Measurements from ENCODE around the gene SFMBT2.
"Not testable (repeated sequence)": the region's sequence is repeated elsewhere in the genome, so short reads cannot be mapped to it uniquely, and the experiment has no call there.

The SFMBT2 gene

GRCh38 chr10:7193369-7193768 lies 217.5 kb downstream of the SFMBT2 start:
- DNase-seq, result no peak
- Histone ChIP-seq H3K4me1 (ENCODE audit: control extremely low read depth in 1 of 4, control insufficient read depth in 4 of 4, insufficient read depth in 4 of 4, low read length in 3 of 4) (peaks cover 0 to 17% (median under 1%) of the 10 kb centered on the region in 4 experiments), H3K4me3 (ENCODE audit: control insufficient read depth in 1 of 7, extremely low read depth in 1 of 7, insufficient read depth in 4 of 7, low read depth in 2 of 7, low read length in 6 of 7) (no peak overlapping the region), H3K27ac (ENCODE audit: insufficient read depth in 1 of 2, low read depth in 1 of 2, low read length in 2 of 2, poor library complexity in 1 of 2, severe bottlenecking in 2 of 2) (no peak overlapping the region), H3K27me3 (replicated peaks in 2 of 5; ENCODE audit: control insufficient read depth in 4 of 5, insufficient read depth in 5 of 5, low read length in 4 of 5) (no peaks in the 10 kb centered on the region), H3K36me3 (ENCODE audit: control insufficient read depth in 4 of 4, insufficient read depth in 4 of 4, low read length in 3 of 4) (peaks cover 17 to 63% (median 38%) of the 10 kb centered on the region in 4 experiments), H3K9me3 (ENCODE audit: control extremely low read depth in 1 of 5, control insufficient read depth in 4 of 5, insufficient read depth in 2 of 5, low read depth in 1 of 5, low read length in 4 of 5) (peaks cover 0 to 15% (median 5%) of the 10 kb centered on the region in 5 experiments)
- ChIA-PET POLR2A (no interaction called here), CTCF (no interaction called here)
- WGBS (ENCODE audit: insufficient coverage), result 98% methylated on average over 7 of the region's 7 CpGs

- CTCF ChIA-PET, result interaction anchor here (0.8 kb wide), 1 partner anchor 27 kb away, joined by 3 read pairs; no protein-coding TSS in a partner anchor
- Histone ChIP-seq H3K4me1 (ENCODE audit: control extremely low read depth in 1 of 4, control insufficient read depth in 4 of 4, insufficient read depth in 4 of 4, low read length in 3 of 4) (peaks cover 0 to 17% (median under 1%) of the 10 kb centered on the region in 4 experiments), H3K27ac (ENCODE audit: insufficient read depth in 1 of 2, low read depth in 1 of 2, low read length in 2 of 2, poor library complexity in 1 of 2, severe bottlenecking in 2 of 2) (no peak overlapping the region), H3K27me3 (replicated peaks in 2 of 5; ENCODE audit: control insufficient read depth in 4 of 5, insufficient read depth in 5 of 5, low read length in 4 of 5) (no peaks in the 10 kb centered on the region), H3K4me3 (ENCODE audit: control insufficient read depth in 1 of 7, extremely low read depth in 1 of 7, insufficient read depth in 4 of 7, low read depth in 2 of 7, low read length in 6 of 7) (peak overlapping the region in 1 of 7 experiments; percentile 4), H3K9me3 (ENCODE audit: control extremely low read depth in 1 of 5, control insufficient read depth in 4 of 5, insufficient read depth in 2 of 5, low read depth in 1 of 5, low read length in 4 of 5) (peaks cover 0 to 15% (median 5%) of the 10 kb centered on the region in 5 experiments), H3K36me3 (ENCODE audit: control insufficient read depth in 4 of 4, insufficient read depth in 4 of 4, low read length in 3 of 4) (peaks cover 17 to 62% (median 36%) of the 10 kb centered on the region in 4 experiments)
- DNase-seq, result peak in 2 of 3 donors; percentile 7 to 10
- POLR2A ChIA-PET, result no interaction called here
- WGBS (ENCODE audit: insufficient coverage), result 93% methylated on average over 8 of the region's 10 CpGs
These were observed 217.9 kb downstream of the SFMBT2 start for GRCh38 chr10:7192831-7193361.

DNA sequence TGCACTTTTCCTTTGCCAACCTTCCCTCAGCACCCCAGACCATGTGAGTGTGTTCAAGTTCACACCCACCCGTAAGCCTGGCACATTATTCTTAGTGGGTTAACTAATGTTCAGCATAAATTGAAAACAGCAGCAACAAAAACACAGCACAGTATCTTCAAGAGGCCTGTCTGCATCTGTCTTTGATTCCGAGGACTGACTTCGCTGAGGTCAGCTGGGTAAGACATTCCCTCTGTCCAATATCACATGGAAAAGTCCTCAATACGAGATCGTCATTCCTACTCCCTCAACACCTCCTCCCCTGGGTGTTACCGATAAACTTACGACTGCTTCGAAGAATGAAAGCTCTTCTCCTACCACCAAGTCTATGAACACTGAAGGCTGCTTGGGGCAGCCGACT lies 218.8 kb downstream of the SFMBT2 start:
- WGBS (ENCODE audit: insufficient coverage), result 97% methylated on average over 4 of the region's 9 CpGs
- ChIA-PET POLR2A (no interaction called here), CTCF (interaction anchor here (0.8 kb wide), 1 partner anchor 26 kb away, joined by 3 read pairs; no protein-coding TSS in a partner anchor)
- Histone ChIP-seq H3K9me3 (ENCODE audit: control extremely low read depth in 1 of 5, control insufficient read depth in 4 of 5, insufficient read depth in 2 of 5, low read depth in 1 of 5, low read length in 4 of 5) (peaks cover 0 to 15% (median 2%) of the 10 kb centered on the region in 5 experiments), H3K4me3 (ENCODE audit: control insufficient read depth in 1 of 7, extremely low read depth in 1 of 7, insufficient read depth in 4 of 7, low read depth in 2 of 7, low read length in 6 of 7) (no peak overlapping the region), H3K27ac (ENCODE audit: insufficient read depth in 1 of 2, low read depth in 1 of 2, low read length in 2 of 2, poor library complexity in 1 of 2, severe bottlenecking in 2 of 2) (no peak overlapping the region), H3K4me1 (ENCODE audit: control extremely low read depth in 1 of 4, control insufficient read depth in 4 of 4, insufficient read depth in 4 of 4, low read length in 3 of 4) (peaks cover 0 to 17% (median 2%) of the 10 kb centered on the region in 4 experiments), H3K27me3 (replicated peaks in 2 of 5; ENCODE audit: control insufficient read depth in 4 of 5, insufficient read depth in 5 of 5, low read length in 4 of 5) (no peaks in the 10 kb centered on the region), H3K36me3 (ENCODE audit: control insufficient read depth in 4 of 4, insufficient read depth in 4 of 4, low read length in 3 of 4) (peaks cover 14 to 54% (median 30%) of the 10 kb centered on the region in 4 experiments)
- no peak for DNase-seq

GRCh38 chr10:7190772-7191171 lies 220.1 kb downstream of the SFMBT2 start:
- DNase-seq, result peak in 2 of 3 donors; percentile 8
- Histone ChIP-seq H3K36me3 (ENCODE audit: control insufficient read depth in 4 of 4, insufficient read depth in 4 of 4, low read length in 3 of 4) (peaks cover 5 to 42% (median 21%) of the 10 kb centered on the region in 4 experiments), H3K4me1 (ENCODE audit: control extremely low read depth in 1 of 4, control insufficient read depth in 4 of 4, insufficient read depth in 4 of 4, low read length in 3 of 4) (peaks cover 0 to 27% (median 4%) of the 10 kb centered on the region in 4 experiments), H3K9me3 (ENCODE audit: control extremely low read depth in 1 of 5, control insufficient read depth in 4 of 5, insufficient read depth in 2 of 5, low read depth in 1 of 5, low read length in 4 of 5) (peaks cover 0 to 10% (median 0%) of the 10 kb centered on the region in 5 experiments)
- H3K27ac ChIP-seq (ENCODE audit: insufficient read depth in 1 of 2, low read depth in 1 of 2, low read length in 2 of 2, poor library complexity in 1 of 2, severe bottlenecking in 2 of 2); CTCF ChIA-PET; POLR2A ChIA-PET; H3K27me3 ChIP-seq (replicated peaks in 2 of 5; ENCODE audit: control insufficient read depth in 4 of 5, insufficient read depth in 5 of 5, low read length in 4 of 5); H3K4me3 ChIP-seq (ENCODE audit: control insufficient read depth in 1 of 7, extremely low read depth in 1 of 7, insufficient read depth in 4 of 7, low read depth in 2 of 7, low read length in 6 of 7): not testable (repeated sequence)
- WGBS (ENCODE audit: insufficient coverage), result 88% methylated on average over 5 of the region's 5 CpGs

DNA sequence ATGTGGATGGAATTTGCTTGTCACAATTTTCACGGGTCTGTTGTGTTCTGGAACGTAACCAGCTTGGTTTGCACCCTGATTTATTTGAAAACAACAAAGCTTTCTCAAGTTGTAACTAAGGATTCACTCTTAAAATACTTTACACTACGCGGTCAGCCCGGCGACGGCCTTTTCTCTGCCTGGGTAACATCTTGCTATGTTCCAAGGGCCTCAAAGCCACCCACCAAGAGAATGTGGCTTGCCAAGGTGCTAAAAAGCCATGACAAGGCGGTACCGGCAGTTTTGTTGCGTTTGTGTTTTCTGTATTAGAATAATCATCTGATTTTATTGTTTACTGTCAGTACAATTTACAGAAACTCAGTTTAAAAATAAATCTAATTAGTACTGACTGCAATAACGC lies 220.9 kb downstream of the SFMBT2 start:
- WGBS (ENCODE audit: insufficient coverage), result 94% methylated on average over 6 of the region's 11 CpGs
- ChIA-PET POLR2A (no interaction called here), CTCF (no interaction called here)
- no peak overlapping the region for H3K27ac ChIP-seq (ENCODE audit: insufficient read depth in 1 of 2, low read depth in 1 of 2, low read length in 2 of 2, poor library complexity in 1 of 2, severe bottlenecking in 2 of 2)
- H3K9me3 ChIP-seq (ENCODE audit: control extremely low read depth in 1 of 5, control insufficient read depth in 4 of 5, insufficient read depth in 2 of 5, low read depth in 1 of 5, low read length in 4 of 5), result peaks cover 0 to 2% (median 0%) of the 10 kb centered on the region in 5 experiments
- H3K27me3 ChIP-seq (replicated peaks in 2 of 5; ENCODE audit: control insufficient read depth in 4 of 5, insufficient read depth in 5 of 5, low read length in 4 of 5), result no peaks in the 10 kb centered on the region
- no peak for DNase-seq
- H3K36me3 ChIP-seq (ENCODE audit: control insufficient read depth in 4 of 4, insufficient read depth in 4 of 4, low read length in 3 of 4), result peaks cover 0 to 33% (median 12%) of the 10 kb centered on the region in 4 experiments
- no peak overlapping the region for H3K4me3 ChIP-seq (ENCODE audit: control insufficient read depth in 1 of 7, extremely low read depth in 1 of 7, insufficient read depth in 4 of 7, low read depth in 2 of 7, low read length in 6 of 7)
- peaks cover 4 to 35% (median 12%) of the 10 kb centered on the region in 4 experiments for H3K4me1 ChIP-seq (ENCODE audit: control extremely low read depth in 1 of 4, control insufficient read depth in 4 of 4, insufficient read depth in 4 of 4, low read length in 3 of 4)

DNA sequence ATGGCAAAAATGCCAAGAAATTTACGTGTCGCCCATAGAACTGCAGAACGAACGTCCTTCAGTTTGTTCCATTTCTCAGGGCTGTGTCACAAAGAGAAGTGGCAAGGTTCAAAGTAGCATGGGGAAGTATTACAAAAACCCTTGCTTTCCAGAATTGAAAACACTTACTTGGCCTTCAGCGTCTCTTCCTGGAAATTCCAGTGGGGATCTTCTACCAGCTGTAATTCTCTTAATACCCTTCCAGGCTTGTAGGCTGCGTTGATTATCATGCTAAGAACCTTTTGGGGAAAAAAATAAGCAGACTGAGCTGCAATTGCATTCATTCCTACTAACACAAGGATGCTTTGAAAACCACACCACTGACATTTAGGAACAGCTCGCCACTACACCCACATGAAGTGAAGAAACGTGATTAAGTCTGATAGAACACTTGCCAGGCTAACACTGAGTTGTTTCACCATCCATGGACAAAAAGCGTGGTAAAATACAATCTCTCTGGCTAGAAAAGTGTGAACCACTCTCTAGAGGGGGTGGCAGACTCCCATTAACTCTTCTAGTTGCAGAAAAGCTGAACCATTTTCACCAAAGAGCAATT lies 222.3 kb downstream of the SFMBT2 start:
- H3K27ac ChIP-seq (ENCODE audit: insufficient read depth in 1 of 2, low read depth in 1 of 2, low read length in 2 of 2, poor library complexity in 1 of 2, severe bottlenecking in 2 of 2), result no peak overlapping the region
- H3K4me3 ChIP-seq (ENCODE audit: control insufficient read depth in 1 of 7, extremely low read depth in 1 of 7, insufficient read depth in 4 of 7, low read depth in 2 of 7, low read length in 6 of 7), result no peak overlapping the region
- H3K4me1 ChIP-seq (ENCODE audit: control extremely low read depth in 1 of 4, control insufficient read depth in 4 of 4, insufficient read depth in 4 of 4, low read length in 3 of 4), result peaks cover 7 to 41% (median 17%) of the 10 kb centered on the region in 4 experiments
- H3K36me3 ChIP-seq (ENCODE audit: control insufficient read depth in 4 of 4, insufficient read depth in 4 of 4, low read length in 3 of 4), result peaks cover 0 to 23% (median 11%) of the 10 kb centered on the region in 4 experiments
- ChIA-PET POLR2A (interaction anchor here (0.5 kb wide), 1 partner anchor 111 kb away, joined by 4 read pairs; no protein-coding TSS in a partner anchor), CTCF (no interaction called here)
- no peak for DNase-seq
- peaks cover 0 to 6% (median 0%) of the 10 kb centered on the region in 5 experiments for H3K9me3 ChIP-seq (ENCODE audit: control extremely low read depth in 1 of 5, control insufficient read depth in 4 of 5, insufficient read depth in 2 of 5, low read depth in 1 of 5, low read length in 4 of 5)
- 94% methylated on average over 9 of the region's 9 CpGs for WGBS (ENCODE audit: insufficient coverage)
- H3K27me3 ChIP-seq (replicated peaks in 2 of 5; ENCODE audit: control insufficient read depth in 4 of 5, insufficient read depth in 5 of 5, low read length in 4 of 5), result no peaks in the 10 kb centered on the region

Data from common myeloid progenitor, CD34-positive (primary cell).